NCI-H1048 (cell line): ENCODE measurements around the gene ANAPC5.
"Not testable (repeated sequence)": the region's sequence is repeated elsewhere in the genome, so short reads cannot be mapped to it uniquely, and the experiment has no call there.

ENCODE experiments used
- DNase-seq: peaks from one replicate; lab custom pipeline; 2025; lab: John Stamatoyannopoulos, UW

Gene ANAPC5, protein sequence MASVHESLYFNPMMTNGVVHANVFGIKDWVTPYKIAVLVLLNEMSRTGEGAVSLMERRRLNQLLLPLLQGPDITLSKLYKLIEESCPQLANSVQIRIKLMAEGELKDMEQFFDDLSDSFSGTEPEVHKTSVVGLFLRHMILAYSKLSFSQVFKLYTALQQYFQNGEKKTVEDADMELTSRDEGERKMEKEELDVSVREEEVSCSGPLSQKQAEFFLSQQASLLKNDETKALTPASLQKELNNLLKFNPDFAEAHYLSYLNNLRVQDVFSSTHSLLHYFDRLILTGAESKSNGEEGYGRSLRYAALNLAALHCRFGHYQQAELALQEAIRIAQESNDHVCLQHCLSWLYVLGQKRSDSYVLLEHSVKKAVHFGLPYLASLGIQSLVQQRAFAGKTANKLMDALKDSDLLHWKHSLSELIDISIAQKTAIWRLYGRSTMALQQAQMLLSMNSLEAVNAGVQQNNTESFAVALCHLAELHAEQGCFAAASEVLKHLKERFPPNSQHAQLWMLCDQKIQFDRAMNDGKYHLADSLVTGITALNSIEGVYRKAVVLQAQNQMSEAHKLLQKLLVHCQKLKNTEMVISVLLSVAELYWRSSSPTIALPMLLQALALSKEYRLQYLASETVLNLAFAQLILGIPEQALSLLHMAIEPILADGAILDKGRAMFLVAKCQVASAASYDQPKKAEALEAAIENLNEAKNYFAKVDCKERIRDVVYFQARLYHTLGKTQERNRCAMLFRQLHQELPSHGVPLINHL

DNA sequence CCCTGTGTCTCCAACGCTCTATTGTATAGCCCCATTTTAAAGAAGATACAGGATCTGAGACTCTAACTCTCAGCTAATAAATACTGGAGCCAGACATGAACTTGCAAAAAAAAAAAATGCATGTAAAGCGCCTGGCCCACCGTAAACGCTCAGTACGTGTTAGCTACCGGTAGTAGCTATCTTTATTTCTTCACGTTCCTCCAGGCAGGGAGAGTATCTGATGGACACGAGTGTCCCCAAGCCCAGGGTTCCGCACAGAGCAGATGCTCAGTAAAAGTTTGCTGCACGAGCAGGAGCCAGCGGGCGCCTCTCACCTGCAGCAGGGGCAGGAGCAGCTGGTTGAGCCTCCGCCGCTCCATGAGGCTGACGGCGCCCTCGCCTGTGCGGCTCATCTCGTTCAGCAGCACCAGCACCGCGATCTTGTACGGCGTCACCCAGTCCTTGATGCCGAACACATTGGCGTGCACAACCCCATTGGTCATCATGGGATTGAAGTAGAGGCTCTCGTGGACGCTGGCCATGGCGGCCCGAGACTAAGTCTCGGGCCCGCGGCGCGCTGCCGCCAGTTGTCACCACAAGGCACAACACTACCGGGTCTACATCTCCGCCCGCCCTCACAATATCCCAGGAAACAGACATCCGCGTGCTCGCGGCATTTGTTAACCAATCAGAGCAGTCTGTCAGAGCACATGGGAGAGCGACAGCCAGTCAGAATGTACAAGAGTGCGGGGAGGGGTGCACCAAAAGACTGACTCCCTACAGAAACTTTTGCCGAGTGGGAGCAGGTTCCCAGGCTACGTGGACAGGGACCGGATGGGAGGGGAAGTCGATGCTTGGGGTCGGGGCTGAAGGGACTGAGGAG is at the start of gene ANAPC5:
ANAPC5 (minus strand) TSS at position 592 of the 862 bp plus-strand sequence; CDS start at position 521, 71 bp downstream.
- peak; percentile 91 for DNase-seq

DNA sequence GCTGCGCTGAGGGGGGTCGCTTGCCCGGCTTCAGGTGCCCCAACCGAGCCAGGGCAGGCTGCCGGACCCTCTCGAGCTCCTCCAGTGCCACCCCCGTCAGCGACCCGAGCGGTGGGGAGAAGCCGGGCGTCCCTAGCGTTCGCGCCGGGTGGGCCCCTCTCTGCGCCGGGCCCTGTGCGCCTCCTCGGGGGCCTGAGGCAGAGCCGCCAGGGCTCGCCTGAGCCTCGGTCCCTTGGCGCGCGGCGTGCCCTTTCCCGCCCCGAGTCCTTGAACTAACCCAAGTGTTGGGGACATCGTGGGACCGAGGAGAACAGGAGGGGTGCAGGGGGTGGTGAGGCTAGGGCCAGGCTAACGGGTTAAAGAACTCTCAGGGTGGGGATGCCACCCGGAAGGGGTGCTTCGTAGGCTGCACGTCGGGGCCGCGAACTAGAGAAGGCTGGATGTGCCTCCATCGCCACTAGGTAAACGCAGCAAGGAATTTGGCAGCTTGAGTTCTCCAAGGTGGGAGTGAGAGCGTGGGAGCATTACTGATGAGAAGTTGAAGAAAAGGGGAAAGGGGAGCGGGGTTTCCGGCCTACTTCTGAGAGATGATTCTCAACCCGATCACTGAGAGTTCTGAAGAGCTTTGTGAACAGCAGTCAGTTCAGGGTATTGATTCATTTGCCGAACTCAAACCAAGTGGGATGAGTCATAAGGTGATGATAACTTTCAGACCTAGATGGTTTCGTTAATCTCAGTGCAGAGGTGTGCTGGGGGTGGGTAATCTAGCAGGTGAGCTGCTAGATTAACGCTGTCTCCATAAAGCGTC is 48.3 kb upstream of the ANAPC5 start:
- DNase-seq: no peak

DNA sequence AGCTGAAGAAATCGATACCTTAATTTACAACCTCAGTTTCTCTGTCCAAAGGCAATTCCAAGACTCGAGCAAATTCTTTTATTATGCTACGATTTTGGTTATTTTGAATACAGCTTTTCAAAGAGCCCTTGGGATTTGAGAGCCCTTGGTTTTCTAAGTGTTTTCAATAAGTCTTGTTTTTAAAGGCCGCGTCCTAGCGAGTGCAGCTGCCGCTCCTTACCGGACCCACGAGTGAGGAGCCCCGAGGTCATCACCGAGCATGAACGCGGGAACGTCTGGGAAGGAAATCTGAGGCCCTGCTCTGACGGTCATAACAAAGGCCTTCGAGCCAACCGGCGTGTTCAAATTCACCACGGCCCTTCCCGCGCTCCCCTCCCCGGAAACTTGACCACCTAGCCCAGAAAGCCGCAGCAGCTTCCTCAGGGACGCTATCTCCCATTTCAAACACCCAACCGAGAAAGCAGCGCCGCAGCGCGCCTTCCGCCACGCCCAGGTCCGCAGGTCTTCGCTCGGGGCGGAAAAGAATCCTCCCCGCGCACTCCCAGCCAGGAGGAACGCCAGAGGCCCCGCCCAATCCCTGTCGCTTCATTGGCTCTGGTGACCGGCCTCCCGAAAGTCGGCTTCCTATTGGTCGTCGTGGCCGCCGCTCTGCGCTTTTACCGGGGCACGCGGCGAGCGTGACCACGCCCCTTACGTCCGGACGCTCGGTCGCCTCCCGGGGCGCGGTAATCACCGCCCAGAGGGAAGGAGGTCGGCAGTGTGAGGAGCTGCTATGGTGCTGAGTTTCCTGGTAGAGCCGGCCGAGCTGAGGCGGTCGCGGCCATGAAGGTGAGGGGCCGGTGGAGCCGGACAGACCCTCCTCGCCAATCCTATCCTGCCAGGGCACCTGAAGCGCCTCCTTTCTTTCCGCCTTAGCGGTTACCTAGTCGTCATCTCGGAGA is 47.5 kb upstream of the ANAPC5 start, which contains the start of gene RNF34:
RNF34 (plus strand) TSS at position 728 of the 941 bp plus-strand sequence; CDS start at position 823, 95 bp downstream.
- peak; percentile 96 for DNase-seq

DNA sequence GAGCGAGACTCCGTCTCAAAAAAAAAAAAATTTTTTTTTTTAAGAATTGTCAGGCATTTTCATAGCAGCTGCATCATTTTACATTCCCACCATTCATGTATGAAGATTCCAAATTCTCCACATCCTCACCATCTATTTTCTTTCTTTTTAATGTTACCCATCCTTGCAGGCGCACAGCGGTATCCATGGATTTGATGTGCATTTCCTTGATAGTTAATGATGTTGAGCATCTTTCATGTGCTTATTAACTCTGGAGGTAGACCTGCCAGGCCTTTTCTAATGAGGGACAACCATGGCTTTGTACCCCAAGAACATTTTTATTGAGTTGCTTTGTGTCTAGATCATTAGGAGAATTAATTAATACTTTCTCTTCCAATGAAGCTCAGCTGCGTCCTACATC is 46.1 kb upstream of the ANAPC5 start:
- no peak for DNase-seq

DNA sequence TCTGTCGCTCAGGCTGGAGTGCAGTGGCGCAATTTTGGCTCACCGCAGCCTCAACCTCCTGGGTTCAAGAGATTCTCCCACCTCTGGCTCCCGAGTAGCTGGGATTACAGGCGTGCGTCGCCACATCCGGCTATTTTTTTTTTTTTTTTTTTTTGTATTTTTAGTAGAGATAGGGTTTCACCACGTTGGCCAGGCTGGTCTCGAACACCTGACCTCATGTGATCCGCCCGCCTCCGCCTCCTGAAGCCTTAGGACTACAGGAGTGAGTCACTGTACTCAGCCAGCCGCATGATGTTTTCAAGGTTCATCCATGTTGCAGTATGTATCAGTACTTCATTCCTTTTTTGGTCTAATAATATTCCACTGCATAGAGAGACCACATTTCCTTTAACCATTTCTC is 45.3 kb upstream of the ANAPC5 start:
- DNase-seq: no peak

DNA sequence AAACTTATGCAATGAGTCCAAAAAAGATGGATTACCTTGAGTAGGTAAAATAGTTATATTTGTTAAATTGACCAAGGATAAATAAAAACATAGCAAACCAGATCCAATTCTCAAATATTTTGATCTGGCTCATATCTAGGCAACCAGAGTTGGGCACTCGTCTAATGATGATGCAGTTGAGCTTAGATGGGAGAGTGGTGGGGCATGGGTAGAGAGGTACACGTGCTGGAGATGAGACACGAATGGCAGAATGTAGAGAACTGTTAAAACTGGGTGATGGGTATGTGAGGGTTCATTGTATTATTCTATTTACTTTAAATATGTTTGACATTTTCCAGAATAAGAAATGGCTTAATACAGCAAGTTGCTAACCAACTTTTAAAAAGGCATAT is 40.1 kb upstream of the ANAPC5 start:
- no peak for DNase-seq

DNA sequence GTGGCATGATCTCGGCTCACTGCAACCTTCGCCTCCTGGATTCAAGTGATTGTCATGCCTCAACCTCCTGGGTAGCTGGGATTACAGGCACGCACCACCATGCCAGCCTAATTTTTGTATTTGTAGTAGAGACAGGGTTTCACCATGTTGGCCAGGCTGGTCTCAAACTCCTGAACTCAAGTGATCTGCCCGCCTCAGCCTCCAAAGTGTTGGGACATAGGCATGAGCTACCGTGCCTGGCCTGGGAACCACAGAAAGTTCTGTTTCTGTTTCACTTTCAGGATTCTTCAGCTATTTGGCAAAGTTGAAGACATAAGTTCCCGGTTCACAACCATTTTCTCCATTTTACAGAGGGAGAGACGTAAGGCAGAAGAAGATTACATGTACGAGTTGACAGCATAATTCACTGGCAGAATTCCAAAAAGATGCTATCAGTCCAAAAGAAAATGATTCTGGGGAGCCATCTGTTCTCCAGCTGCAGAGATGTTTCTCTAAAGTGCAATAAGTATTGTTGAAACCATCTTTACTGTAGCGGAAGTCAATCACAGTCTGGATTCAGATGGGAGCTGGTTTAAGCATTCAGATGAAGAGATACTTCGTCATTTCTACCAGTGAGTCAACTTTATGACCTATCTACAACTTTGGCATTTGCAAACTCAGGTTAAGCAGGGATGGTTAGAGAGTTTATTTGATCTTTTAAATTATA is 39.6 kb upstream of the ANAPC5 start:
- DNase-seq: no peak

DNA sequence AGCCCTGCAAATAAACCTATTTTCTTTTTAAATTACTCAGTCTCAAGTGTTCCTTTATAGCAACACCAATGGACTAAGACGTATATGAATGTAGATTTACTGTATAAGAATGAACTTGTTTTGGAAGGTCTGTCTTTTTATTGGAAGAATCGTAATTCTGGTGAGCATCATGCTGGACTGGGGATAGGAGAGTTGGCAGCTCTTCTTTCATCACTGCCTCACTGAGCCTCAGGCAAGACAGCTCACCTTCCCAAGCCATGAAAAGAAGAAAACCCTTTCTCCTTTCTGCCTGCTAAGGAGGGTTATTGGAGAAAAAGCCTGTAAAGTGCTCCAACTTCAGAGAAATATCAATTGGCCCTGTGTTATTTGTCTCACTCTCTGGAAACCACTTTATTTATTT is 38.6 kb upstream of the ANAPC5 start:
- no peak for DNase-seq

DNA sequence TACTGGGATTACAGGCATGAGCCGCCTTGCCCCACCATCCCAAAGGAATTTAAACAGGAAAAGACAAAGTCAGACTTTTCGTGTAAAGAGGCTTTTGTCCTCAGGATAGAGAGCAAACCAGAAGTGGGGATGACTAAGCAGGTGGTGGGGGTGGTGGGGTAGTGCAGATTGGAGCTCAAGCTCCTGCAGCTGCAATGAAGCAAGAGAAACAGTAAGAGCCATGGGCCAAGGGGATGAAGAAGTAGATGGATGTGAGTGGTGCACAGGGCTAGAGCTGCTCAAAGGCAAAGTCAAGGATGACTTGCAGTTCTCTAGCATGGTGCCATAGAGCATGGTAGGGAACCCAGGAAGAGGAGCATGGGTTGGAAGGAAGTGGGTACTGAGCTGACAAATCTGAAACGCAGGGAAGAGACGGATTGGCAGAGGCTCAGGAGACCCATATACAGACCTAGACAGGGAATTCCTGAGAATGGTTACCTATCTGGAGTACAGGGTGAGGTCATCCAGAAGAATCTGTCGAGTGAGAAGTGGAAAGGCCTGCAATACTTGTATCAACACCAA is 36.3 kb upstream of the ANAPC5 start:
- no peak for DNase-seq

DNA sequence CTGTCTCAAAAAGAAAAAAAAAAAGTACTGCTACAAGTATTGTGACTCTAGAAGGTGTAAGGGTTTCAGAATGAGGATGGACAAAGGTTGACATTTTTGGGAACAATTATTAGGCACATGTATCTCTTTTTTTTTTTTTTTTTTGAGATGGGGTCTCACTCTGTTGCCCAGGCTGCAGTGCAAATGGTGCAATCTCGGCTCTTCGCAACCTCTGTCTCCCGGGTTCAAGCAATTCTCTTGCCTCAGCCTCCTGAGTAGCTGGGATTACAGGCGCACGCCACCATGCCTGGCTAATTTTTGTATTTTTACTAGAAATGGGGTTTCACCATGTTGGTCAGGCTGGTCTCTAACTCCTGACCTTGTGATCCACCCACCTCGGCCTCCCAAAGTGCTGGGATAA is 32.7 kb upstream of the ANAPC5 start:
- not testable (repeated sequence) for DNase-seq

DNA sequence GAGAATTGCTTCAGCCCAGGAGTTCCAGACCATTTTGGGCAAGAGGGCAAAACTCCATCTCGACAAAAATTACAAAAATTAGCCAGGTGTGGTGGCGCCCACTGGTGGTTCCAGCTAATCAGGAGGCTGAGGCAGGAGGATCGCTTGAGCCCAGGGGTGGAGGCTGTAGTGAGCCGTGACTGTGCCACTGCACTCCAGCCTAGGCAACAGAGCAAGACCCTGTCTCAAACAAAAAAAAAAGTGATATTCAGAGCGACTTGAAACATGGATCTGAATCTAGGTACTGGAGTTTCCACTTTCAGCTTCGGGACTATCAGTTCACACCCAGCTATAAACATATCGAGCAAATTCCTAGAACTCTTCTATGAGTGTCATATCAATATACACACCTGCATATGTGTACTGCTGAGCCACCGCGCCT is 31.4 kb upstream of the ANAPC5 start:
- no peak for DNase-seq

DNA sequence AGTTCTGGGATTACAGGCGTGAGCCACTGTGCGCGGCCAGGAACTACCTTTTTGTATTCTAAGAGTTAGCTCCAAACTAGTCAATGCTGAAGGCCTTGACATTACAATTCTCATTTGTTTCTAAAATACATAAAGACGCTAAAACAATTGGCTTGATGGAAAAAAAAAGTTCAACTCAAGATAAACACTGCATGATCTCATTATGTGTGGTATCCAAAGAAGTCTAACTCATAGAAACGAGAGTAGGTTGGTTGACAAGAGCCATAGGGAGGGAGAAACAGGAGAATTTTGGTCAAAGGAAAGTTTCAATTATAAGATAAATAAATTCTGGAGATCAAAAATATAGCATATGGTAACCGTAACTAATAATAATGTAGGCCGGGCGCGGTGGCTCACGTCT is 27.7 kb upstream of the ANAPC5 start:
- no peak for DNase-seq

DNA sequence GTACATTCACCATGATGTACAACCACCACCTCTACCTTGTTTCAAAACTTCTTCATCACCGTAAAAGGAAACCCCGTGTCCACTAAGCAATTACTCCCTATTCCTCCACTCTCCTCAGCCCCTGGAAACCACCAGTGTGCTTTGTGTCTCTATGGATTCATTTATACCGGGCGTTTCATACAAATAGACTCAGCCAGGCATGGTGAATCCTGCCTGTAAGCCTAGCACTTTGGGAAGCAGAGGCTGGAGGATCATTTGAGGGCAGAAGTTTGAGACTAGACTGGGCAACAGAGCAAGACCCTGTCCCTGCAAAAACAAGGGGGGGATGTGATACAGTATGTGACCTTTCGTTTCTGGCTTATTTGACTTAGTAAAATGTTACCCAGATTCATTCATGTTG is 26.5 kb upstream of the ANAPC5 start:
- no peak for DNase-seq

DNA sequence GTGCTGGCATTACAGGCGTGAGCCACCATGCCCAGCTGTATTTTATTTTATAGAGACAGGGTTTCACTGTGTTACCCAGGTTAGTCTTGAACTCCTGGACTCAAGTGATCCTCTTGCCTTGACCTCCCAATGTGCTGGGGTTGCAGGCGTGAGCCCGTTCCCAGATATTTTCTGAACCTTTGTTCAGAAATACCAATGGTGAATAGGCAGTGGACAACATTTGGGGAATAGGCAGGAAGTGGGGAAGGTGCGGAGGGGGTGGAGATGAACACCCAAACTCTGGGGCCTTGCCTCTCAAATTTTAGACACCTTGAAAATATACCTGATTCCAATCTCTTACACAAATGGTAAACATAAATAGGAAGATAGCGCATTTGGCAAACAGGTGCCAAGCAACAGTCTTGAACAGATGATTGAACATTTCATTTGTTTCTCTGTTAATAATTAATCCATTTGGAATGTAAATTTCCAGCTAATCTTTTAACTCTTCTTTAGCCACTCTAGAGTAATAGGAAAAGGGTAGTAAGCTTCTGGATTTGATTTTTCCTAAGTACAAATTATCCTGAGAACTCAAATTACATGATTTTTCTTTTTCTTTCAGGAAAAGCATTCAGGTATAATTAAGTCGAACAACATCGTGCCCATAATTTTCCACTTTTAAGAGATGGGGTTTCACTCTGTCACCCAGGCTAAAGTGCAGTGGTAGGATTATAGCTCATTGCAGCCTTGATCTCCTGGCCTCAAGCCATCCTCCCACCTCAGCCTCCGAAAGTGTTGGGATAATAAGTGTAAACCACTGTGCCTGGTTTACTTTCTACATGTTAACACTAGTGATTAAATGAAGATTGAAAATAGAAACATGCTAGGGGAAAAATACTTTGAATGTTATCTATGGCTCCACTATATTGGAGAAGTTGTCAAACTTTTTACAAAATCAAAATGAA is 24.8 kb upstream of the ANAPC5 start:
- DNase-seq: no peak

DNA sequence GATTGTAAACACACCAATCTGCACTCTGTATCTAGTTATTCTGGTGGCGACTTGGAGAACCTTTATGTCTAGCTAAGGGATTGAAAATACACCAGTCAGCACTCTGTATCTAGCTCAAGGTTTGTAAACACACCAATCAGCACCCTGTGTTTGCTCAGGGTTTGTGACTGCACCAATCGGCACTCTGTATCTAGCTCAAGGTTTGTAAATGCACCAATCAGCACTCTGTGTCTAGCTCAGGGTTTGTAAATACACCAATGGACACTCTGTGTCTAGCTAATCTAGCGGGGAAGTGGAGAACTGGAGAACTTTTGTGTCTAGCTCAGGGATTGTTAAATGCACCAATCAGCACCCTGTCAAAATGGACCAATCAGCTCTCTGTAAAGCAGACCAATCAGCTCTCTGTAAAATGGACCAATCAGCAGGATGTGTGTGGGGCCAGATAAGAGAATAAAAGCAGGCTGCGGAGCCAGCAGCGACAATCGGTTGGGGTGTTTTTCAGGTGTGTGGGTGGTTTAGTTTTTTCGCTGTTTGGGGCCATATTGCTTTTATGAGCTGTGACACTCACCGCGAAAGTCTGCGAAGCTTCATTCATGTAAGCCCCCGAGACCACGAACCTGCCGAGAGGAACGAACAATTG is 22.9 kb upstream of the ANAPC5 start:
- not testable (repeated sequence) for DNase-seq

DNA sequence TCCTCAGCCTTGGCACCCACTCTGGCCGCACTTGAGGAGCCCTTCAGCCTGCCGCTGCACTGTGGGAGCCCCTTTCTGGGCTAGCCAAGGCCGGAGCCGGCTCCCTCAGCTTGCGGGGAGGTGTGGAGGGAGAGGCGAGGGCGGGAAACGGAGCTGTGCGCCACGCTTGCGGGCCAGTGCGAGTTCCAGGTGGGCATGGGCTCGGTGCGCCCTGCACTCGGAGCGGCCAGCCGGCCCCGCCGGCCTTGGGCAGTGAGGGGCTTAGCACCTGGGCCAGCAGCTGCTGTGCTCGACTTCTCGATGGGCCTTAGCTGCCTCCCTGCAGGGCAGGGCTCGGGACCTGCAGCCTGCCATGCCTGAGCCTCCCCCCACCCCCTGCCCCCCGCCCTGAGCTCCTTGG is 22.1 kb upstream of the ANAPC5 start:
- not testable (repeated sequence) for DNase-seq

DNA sequence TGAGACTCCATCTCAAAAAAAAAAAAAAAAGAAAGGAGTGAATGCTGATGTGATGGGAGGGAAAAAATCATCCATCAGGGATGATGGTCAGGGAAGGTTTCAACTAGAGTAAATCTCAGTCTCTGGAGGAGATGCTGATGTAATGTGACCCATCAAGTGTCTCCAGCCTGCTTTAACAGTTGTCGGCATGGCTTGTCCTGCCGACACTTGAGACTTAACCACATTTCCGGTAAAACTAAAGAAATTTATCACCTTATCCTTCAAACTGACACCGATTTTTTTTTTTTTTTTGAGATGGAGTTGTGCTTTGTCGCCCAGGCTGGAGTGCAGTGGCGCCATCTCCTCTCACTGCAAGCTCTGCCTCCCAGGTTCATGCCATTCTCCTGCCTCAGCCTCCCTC is 21.5 kb upstream of the ANAPC5 start:
- no peak for DNase-seq

DNA sequence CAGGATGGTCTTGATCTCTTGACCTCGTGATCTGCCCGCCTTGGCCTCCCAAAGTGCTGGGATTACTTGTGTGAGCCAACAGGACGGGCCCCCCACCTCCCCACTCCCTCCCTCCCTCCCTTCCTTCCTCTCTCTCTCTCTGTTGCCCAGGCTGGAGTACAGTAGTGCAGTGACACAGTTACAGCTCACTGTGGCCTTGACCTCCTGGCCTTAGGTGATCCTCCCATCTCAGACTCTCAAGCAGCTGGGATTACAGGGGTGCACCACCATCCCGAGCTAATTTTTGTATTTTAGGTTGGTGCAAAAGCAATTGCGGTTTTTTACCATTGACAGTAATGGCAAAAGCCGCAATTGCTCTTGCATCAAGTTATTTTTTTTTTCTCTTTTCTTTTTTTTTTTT is 19.2 kb upstream of the ANAPC5 start:
- no peak for DNase-seq
